Astrocyte of the cerebellum (primary cell): ENCODE data around the gene STXBP3.

Source experiments
- DNase-seq: peaks from one replicate; pipeline ENCODE4 v3.0.0-alpha.2; 2011; ENCODE audit warnings: low read depth
- H3K4me3 ChIP-seq: 2 replicates; pipeline ENCODE4 v1.5.1; 2011; ENCODE audit warnings: mild to moderate bottlenecking, low read depth, low read length, moderate library complexity
- in situ Hi-C: cut with HindIII; loops from 2 replicates; pipeline ENCODE4 v1.10.0; 2017; ENCODE audit warnings: low sequenced_read_pairs
- TF ChIP-seq, protein P1 (sequence below): IDR thresholded peaks from 2 replicates; pipeline ENCODE4 v1.5.1; 2012; ENCODE audit warnings: low read length, low read depth, moderate library complexity, mild to moderate bottlenecking; ENCODE audit errors: missing control alignments

The STXBP3 gene

DNA sequence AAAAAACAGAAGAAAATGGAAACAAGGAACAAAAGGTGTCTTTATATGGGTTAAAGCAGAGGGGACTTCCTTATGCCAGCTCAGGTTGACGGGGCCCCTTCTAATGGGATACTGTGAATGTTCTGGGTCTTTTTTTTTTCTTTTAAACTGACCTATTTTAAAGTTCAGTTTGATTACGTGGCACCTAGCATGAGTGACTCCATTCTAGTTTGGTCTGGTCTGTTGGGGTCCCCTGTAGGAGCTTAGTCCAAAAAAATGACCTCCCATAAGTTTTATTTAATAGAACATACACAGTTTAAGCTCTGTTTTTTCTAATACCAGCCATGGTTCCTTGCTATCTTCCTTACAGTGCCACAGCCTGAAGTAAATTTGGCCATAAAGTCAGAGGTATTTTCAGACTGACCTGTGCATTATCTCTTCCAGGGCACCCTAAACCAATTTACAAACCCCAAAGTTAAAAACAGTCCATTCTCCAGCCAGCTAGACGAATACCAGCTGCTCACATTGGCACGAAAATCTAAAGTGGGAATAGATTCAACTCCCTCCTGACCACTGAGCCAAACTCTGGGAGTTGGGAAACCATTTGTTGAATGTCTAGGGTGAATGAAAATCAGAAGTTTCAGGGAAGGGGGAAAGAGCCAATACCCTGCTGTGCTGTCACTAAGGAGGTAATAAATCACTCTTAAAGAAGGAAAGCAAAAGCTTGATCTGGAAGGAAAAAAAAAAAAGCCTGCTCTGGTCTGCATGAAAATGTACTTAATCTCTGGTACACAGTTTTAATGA, 68.1 kb downstream of the STXBP3 start:
- peak; percentile 82 for DNase-seq
- in situ Hi-C loops: no loop called here
- TF ChIP-seq, protein P1, sequence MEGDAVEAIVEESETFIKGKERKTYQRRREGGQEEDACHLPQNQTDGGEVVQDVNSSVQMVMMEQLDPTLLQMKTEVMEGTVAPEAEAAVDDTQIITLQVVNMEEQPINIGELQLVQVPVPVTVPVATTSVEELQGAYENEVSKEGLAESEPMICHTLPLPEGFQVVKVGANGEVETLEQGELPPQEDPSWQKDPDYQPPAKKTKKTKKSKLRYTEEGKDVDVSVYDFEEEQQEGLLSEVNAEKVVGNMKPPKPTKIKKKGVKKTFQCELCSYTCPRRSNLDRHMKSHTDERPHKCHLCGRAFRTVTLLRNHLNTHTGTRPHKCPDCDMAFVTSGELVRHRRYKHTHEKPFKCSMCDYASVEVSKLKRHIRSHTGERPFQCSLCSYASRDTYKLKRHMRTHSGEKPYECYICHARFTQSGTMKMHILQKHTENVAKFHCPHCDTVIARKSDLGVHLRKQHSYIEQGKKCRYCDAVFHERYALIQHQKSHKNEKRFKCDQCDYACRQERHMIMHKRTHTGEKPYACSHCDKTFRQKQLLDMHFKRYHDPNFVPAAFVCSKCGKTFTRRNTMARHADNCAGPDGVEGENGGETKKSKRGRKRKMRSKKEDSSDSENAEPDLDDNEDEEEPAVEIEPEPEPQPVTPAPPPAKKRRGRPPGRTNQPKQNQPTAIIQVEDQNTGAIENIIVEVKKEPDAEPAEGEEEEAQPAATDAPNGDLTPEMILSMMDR: no peak
- no peak overlapping the region for H3K4me3 ChIP-seq

DNA sequence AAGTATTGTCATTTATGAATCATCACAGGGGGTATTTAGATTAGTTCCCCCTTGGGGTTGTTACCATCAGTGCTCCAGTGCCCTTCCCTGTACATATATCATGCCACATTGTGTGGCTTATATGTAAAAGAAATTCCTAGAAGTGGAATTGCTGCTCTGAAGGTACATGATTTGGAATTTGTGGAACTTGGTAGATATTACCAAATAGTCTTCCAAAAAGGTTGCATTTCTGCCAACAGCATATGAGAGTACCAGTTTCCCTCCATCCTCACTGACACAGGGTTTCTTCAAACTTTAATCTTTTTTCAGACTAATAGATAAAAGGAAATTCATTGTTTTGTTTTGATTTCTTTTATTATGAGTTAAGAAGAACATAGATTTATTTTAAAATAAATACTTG, 69.1 kb downstream of the STXBP3 start:
- no peak overlapping the region for H3K4me3 ChIP-seq

DNA sequence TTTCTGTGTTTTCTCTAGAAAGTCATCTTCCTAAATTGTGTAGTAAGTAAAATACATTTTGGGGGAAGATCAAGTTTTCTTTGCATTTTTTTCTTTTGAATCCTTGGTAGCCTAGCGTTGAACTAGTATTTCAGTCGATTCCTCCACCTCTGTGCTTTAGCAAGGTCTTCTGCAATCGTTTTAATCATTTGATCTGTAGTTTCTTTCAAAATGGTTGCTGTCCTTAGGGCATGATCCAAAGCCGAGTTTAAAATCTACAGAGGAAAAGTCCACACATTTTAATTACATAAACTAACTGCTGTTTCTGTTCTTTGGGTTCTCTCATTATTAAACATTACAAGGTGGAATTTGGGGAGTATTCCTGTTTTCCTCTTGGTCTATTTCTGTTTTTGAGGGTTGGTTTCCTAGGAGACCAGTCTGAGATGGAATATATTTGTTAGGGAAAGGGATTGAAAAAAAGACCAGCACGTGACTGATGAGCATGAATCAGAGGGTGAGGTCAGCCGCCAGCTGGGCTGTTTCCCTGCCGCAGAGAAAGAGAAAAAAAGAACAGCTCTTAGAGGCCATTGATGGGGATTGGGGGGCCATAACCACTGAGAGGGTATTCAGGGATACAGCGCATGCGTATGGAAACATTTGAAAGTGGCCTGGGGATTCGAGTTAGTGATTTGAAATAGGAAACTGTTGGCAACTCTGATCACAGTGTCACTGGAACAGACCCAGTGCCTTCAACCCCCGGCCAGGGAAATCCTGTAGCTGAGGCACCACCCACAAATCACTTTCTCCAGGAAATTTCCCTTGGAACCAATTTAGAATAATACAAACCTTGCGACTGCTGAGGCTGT, 69.8 kb downstream of the STXBP3 start:
- peak; percentile 82 for DNase-seq
- TF ChIP-seq, protein P1: no peak
- in situ Hi-C loops: no loop called here
- H3K4me3 ChIP-seq: peak overlapping the region; percentile 17

More for the DNA sequence above, 69.1 kb downstream of the STXBP3 start:
- in situ Hi-C loops: no loop called here
- TF ChIP-seq, protein P1: no peak
- no peak for DNase-seq

DNA sequence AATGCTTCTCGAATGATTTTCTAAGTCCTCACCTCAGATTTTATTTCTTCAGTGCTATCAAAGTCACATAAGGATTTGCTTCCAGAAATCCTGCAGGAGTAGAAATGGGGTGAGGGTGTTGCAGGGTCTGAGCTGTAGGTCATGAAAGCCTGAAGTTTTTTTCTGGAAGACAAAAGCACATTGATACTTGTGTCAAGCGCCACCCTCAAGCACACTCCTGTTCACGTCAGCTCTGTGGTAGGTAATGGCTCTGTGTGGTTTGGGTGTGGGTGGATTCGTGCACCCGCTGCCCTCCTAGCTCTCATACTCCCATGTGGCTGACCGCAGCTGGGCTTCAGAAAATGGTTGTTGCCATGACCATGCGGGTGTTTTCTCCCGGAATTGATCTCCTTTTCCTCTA, 70.5 kb downstream of the STXBP3 start:
- peak; percentile 88 for DNase-seq
- in situ Hi-C loops: no loop called here
- TF ChIP-seq, protein P1: no peak
- peak overlapping the region; percentile 17 for H3K4me3 ChIP-seq

DNA sequence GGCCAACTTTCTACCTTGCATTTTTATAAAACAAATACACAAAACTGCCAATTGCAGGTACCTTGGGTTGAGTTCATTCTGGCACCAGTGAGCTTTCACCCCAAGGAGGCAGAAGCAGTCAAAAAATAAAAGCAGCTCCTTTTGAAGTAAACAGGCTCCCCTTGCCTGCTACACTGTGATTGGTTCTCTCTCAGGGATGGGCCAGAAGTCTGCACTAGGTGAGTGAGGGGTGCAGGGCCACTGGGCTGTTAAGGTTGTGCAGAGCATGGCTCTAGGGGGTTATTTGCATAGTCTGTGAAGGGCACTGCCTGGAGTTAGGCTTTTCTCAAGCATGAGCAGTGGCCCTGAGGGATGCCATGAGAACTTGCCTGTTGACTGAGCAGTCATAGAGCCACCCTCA, 71.3 kb downstream of the STXBP3 start:
- TF ChIP-seq, protein P1: no peak
- in situ Hi-C loops: no loop called here
- H3K4me3 ChIP-seq: no peak overlapping the region
- no peak for DNase-seq

DNA sequence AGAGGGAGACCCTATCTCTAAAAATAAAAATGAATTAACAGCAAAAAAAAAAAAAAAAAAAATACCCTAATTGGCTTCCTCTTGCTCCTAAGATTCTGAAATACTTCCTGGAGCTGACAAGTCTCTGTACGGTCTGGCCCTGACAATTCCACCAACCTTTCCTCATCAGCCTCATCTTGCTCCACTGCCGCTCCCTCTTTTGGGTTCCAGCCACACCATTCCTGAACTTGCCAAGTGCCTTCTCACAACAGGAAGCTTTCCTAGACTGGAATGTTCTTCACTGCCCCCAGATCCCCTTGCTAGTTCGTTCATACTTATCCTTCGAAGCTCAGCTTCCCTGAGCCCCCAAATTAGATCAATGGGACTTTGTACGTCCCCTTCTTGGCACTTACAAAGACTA, 73.4 kb downstream of the STXBP3 start:
- in situ Hi-C loops: loop anchor here (10.0 kb wide), 1 partner anchor 75 kb away; no protein-coding TSS in a partner anchor
- TF ChIP-seq, protein P1: no peak
- DNase-seq: no peak
- no peak overlapping the region for H3K4me3 ChIP-seq
